HG03469 (cell line): ENCODE measurements around the gene CYYR1.
"Not testable (repeated sequence)": the region's sequence is repeated elsewhere in the genome, so short reads cannot be mapped to it uniquely, and the experiment has no call there.

Source experiments
- ATAC-seq: cut with Tn5 transposase; IDR thresholded peaks from one replicate; pipeline ENCODE4 v1.9.1; 2021; ENCODE audit warnings: mild to moderate bottlenecking, moderate library complexity, moderate number of reproducible peaks; ENCODE audit not compliant: unreplicated experiment

CYYR1 gene

DNA sequence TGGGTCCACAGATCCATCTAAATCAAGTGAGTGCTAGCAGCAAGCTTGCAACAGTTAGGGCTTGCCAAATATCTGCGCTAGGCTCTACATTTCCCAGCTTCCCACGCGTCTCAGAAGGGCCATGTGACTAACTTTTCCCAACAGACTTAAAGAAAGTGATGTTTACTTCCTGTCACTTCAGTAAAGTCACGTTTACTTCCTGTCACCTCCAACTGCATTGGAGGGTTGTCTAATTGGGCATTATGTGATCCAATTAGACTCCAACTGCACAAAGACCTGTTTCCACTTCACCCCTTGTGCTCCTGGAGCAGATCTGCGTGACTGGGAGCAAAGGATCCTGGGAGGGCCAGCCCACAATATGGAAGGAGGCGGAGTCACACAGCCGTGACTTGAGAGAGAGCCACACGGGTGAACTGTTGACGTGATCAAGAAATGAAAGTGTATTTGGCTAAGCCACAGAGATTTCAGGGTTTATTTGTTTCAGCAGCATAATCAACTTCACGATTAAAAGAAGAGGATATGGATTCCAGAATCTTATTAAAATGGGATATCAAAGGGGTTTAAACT is 77.7 kb downstream of the CYYR1 start:
- no peak for ATAC-seq

DNA sequence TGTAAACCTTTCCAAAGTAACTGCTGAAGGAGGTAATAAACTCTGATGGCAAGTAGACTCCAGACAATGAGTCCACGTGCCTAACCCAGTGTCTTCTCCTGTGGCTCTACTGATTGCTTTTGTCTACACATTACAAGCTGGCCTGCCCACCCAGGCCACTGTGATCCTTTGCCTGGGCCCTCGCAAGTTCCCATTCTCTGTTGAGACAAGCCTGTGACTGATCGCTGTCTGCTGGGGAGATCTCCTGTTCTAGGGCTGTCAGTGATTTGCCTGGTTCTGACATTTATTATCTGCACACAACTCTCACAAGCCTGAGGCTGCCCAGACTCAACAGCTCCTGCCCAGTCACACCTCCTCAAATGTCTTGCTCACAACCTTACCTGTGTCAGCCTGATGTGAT is 81.4 kb downstream of the CYYR1 start:
- ATAC-seq: no peak

DNA sequence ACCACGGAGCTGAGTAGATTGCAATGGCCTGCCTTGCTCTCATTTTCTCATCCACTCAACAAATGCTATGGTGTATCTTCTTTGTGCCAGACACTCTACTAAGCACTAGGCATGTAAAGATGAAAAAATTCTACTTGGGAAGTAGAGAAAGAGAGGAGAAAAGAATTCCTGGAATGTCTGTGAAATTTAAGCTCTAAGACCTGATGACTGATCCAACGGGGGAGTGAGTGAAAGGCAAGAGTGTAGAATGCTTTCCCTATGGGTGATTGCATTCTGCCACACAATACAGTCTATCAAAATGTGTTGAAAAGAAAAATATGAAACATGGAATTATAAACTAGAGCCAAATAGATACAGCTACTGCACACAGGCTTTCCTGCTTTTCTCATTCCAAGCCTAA is 82.3 kb downstream of the CYYR1 start:
- ATAC-seq: no peak

DNA sequence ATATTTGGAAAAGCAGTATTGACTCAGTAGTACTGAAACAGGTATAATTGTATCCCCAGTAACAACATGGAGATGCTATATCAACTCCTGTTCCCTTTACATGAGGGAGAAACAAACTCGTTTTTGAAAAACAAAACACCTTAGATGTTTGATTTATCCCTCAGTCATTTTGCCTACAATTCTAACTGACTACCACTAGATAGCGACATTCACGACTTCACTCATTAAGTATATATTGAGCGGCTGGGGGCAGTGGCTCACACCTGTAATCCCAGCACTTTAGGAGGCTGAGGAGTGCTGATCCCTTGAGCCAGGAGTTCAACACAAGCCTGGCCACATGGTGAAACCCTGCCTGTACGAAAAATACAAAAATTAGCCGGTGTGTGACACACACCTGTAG is 83.3 kb downstream of the CYYR1 start:
- ATAC-seq: no peak

DNA sequence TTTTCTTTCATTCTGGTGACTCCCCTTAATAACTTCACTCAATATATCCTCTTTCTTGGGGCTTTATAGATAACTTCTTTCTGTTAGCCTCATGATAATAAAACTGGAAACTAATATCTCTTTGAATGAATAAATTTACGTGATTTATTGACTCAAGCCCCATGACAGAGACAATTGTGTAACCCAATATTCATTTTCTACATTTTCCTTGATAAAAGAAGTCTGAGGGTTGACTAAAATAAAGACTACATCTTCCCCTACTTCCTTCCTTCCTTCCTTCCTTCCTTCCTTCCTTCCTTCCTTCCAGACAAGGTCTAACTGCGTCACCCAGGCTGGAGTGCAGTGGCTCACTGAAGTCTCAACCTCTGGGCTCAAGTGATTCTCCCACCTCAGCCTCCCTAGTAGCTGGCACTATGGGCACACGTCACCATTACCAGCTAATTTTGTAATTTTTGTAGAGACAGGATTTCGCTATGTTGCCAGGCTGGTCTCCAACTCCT is 85.1 kb downstream of the CYYR1 start:
- ATAC-seq: no peak

DNA sequence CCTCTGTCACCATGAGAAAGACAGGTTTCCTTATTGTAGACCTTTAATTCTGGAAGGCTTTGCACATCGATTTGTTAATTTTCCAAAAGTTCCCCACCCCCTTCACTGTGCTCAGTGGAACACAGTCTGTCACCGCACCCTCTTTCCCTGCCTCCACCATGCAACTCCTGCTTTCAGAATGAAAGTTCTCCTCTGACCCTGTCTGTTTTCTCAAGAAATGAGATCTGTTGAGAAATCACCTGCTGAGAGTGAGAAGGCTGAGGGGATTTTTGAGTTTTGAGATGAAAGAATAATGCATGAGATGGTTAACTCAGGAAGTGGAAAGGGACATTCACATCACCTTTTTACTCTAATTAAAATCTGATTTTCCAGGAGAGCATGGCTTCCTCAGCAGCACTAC is 99.6 kb downstream of the CYYR1 start:
- no peak for ATAC-seq

DNA sequence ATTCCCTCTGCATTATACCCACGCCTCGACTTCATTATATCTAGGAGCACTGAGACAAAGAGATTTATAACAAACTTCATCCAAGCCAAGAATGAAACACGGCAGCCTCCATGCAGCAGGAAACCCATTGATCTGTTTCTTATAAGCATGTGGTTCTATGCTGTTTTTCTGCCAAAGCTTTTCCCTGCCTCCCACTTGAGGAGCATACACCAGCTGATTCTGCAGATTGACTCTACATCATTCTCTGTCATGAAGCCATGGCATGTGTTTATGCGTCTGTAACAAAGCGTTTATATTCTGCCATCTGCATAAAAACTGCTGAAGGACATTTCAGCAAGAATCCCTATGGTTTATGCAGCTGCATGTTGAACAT is 102.0 kb downstream of the CYYR1 start:
- ATAC-seq: no peak

DNA sequence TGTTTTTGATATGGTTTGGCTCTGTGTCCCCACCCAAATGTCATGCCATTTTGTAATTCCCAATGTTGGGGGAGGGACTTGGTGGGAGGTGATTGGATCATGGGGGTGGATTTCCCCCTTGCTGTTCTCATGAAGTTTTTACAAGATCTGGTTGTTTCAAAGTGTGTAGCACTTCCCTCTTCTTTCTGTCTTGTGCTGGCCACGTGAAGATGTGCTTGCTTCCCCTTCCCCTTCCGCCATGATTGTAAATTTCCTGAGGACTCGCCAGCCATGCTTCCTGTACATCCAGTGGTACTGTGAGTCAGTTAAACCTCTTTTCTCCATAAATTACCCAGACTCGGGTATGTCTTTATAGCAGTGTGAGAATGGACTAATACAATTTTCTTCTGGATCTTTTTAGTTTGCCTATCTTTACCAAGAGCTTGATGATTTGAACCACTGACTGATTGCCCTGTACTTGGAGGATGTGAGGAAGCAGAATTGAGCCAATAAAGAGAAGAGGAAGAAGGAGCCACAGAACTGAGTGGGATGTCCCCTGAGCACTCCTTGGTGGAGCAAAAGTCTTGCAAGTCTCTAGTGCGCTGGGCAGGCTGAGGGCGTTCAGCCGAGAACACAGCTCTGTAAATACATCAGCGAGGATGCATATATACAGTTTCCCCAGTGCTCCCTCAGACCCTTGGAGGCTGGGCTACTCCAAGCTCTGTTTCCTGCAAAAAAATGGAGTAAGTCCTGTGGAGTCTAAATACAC is 102.6 kb downstream of the CYYR1 start:
- ATAC-seq: no peak

DNA sequence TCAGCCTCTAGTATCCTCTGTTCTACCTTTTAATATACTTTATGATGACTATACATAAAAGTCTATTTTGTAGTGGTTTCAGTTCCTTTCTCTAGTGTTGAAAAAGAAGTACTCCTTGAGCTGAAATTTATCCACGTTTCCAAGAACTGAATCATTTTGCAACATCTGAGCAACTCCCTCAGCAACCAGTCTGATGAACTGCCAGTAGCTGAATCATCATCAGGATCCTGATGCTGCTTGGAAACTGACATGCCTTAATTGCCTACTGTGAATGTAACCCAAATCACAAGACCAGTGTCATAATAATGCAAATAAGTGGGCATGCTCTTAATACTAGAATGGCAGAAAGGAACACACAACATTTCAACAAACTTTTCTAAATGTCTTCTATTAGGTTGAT is 103.3 kb downstream of the CYYR1 start:
- ATAC-seq: no peak

DNA sequence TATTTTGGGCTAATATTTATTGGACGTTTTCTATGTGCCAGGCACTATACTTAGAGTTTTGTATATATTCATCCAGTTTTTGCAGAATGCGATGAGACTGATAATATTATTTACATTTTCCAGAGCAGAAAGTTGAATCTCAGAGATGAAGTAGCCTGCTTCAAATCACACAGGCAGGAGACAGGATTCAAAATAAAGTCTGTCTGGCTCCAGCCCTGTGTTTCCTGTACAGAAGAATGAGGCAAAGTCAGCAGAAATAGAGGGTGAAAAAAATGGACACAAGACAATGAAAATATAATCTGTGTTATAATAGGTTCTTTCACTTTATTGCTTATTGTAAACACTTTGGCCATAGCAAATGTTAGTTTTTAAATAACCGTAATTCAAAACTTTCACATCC is 107.2 kb downstream of the CYYR1 start:
- no peak for ATAC-seq

DNA sequence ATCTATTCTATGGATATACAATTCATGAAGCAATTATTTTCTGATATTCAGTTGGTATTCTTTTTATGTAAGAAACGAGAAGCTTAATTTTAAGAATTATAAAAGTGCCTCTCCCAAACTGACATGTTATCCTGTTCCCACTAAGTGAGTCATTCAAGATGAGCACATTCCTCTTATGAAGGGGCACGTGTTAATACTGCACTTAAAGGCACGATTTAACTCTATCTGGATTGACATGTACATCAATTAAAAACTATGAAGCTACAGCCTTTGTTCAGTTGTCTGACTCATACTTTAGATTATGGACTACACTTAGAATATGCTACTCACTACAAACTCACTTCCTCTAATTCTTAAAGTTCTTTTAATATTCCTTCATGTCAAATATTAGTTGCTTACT is 111.6 kb downstream of the CYYR1 start:
- no peak for ATAC-seq

DNA sequence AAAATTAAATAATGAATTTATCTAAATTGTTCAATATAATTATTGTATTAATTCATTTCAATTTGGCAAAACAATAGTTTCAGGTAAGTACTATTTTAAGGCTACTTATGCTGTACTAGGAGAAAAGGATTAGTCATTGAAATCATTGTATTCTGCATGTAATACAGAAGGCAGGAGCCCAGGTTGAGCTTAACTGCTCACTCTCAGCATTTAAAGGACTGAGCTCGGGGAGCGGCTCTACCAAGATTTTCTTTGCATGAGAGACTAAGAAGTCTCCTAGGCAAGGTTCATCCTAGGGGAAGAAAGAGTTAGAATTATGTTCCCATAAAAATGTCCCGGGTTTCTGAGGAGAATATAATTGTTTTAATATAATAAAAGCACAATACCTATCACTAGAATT is 112.5 kb downstream of the CYYR1 start:
- no peak for ATAC-seq

DNA sequence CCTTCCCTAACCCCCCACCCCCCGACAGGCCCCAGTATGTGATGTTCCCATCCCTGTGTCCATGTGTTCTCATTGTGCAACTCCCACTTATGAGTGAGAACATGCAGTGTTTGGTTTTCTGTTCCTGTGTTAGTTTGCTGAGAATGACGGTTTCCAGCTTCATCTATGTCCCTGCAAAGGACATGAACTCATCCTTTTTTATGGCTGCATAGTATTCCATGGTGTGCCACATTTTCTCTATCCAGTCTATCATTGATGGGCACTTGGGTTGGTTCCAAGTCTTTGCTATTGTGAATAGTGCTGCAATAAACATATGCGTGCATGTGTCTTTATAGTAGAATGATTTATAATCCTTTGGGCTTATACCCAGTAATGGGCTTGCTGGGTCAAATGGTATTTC is 114.2 kb downstream of the CYYR1 start:
- not testable (repeated sequence) for ATAC-seq

DNA sequence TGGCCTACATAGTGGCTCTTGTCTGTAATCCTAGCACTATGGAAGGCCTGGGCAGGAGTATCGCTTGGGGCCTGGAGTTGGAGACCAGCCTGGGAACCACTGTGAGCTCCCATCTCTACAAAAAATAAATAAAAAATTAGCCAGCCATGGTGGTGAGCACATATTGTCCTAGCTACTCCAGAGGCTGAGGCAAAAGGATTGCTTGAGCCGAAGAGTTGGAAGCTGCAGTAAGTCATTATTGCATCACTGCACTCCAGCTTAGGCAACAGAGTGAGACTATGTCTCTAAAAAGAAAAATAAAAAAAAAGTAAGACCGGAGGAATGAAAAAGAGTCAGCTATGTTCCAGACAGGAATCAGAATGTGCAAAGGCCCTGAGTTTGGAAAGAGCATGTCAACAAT is 115.3 kb downstream of the CYYR1 start:
- ATAC-seq: no peak

DNA sequence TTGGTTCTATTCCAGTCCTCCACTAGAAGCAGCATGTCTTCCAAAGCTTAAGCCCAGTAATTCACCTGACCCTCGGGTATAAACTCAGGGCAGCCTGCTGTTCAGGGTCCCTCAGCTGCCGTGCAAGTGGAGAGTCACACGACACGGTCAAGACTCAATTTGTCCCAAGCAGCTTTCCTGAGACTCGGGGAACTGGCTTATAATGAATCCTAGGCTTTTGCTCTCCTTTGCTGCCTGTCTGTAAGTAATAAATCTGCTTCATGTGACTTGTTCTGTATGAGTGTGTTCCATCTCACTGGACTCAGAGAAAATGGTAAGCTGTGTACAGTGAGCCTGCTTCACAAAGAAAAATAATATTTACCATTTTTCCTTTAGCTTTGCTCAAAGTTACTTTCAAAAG is 119.8 kb downstream of the CYYR1 start:
- ATAC-seq: no peak

DNA sequence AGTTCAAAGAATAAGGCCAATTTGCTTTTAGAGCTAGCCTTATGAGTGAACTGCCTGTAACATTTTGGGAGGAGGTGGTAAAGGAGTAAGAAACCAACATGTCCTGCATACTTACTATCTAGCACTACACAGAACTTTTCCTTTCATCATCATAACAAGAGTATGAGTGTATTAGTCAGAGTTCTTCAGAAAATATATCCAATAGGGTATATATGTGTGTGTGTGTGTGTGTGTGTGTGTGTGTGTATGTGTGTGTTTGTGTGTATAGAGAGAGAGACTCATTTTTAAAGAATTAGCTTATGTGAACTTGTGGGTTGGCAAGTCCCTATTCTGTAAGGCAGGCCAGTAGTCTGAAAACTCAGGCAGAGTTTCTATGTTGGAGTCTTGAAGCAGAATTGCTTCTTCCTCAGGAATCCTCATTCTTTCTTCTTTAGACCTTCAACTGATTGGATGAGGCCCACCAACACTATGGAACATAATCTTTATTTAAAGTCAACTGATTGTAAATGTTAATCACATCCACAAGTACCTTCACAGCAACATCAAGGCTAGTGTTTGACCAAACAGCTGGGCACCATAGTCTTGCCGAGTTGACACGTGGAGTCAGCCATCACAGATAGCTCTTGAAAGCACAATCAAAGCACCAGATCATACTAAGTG is 121.9 kb downstream of the CYYR1 start:
- no peak for ATAC-seq

DNA sequence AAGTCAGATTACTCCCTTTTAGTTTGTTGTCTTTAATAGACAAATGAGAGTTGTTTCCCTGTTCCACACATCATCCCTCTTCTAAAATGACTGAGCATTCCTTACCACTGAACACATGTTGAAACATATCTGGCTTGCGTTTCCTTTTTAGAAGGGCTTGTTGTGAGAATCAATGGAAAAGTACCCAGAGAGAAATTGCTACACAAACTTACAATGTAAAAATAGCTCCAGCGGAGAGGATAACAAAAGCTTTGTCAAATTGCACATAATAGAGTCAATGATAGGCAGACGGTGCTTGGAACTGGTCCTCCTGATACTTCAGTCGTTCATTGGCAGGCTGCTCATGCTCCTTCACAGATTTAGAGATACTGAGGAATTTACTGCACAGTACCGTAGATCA is 123.9 kb downstream of the CYYR1 start:
- no peak for ATAC-seq

DNA sequence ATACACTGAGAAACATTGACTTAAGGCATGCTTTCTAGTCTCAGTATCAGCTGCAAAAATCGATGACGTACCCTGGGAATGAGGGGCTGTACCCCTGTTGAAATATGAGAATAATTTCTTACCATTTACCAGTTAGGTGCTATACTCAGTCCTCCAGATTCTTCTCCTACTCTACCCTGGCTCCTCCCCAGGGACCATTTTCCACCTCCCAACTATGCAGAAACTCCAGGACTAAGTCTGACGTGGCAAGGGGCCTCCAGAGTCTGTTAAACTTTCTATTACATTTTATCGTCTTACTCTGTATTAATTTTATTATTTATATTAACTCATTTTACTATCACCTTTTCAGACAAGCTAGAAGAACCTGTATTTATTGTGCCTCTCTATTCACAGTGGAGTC is 124.3 kb downstream of the CYYR1 start:
- ATAC-seq: no peak

DNA sequence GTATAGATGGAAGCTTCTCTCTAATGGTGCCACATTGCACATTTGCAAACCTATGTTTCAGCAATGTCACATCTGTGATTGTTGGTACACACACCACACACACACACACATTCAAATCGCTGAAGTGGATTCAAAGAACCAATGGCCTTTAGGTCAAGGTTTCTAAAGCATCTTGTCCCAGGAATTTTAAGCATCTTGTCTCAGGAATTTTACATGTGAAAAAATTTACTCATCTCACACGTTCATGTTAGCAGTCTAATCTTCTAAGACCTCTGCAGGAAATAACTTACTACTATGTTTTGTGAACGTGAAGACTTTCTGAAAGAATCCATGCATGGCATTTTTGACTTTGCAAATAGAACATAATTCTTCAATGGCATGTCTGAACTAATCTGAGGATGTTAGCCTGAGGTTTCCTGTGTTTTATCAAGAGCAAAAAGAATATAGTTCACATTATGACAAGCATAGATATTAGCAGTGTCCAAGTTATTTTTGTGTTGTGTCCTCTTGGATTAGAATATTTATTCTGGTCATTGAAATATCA is 125.1 kb downstream of the CYYR1 start:
- no peak for ATAC-seq

DNA sequence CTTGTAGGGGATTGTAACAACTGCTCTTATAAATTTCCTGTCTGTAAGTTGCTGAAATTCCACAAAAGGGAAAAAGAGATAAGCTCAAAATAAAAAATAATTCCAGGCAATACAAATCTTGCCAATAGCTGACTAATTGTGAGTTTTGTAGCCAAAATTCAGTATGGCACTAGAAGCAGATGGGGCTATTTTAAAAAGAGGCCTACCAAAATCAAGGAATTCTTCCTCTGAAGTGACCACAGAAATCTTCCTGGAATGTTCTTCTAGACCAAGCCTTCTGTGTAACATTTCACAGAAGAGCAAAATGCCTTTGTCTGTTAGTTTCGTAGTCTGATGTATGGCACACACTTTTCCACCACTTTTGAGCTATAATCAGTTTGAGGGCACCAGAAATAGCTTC is 127.6 kb downstream of the CYYR1 start:
- ATAC-seq: no peak

DNA sequence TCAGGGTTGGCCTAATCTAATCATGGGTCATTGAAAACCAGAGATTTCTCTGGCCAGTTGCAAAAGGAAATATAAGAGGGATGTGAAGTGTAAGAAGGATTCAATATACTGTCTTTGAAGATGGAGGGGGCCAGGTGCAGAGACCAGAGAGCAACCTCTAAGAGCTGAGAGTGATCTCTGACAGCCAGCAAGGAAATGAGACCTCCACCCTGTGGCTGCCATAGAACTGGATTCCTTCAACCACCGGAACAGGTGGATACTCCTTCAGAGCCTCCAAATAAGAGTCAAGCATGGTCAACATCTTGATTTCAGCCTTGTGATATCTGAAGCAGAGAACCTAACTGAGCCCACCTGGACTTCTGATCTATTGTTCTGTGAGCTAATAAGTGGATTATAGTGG is 128.4 kb downstream of the CYYR1 start:
- ATAC-seq: no peak

DNA sequence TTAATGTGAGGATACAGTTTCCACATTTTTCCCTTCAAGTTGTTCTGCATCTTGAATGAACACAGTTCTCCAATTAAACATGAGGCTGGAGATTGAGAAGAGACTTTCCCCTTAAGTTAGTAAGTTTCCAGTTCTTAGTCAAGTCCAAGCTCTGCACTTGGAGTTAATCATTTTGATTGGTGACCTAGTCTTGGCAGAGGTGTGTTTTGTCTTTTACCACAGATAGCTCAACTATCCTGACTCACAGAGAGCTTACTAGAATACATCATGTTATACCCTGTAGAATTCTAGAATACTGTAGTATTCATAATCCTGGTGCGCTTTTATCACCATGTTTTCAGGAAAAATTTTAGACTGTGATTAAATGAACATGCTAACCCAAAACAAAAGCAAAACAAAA is 129.2 kb downstream of the CYYR1 start:
- no peak for ATAC-seq
